HG02884 (cell line): ENCODE data around the gene MAPK13.

ENCODE experiments used
- ATAC-seq: cut with Tn5 transposase; IDR thresholded peaks from one replicate; pipeline ENCODE4 v1.9.1; 2021; ENCODE audit warnings: mild to moderate bottlenecking, moderate library complexity; ENCODE audit not compliant: unreplicated experiment

MAPK13 gene

GRCh38 chr6:36142971-36143838, 12.9 kb downstream of the MAPK13 start:
- ATAC-seq = no peak

GRCh38 chr6:36145495-36145894, 15.2 kb downstream of the MAPK13 start:
- no peak for ATAC-seq

- no peak for ATAC-seq
Observed at GRCh38 chr6:36147294-36147693, 17.0 kb downstream of the MAPK13 start.

- ATAC-seq = no peak
Observed at GRCh38 chr6:36149476-36149875, 19.2 kb downstream of the MAPK13 start.

GRCh38 chr6:36150283-36150682, 20.0 kb downstream of the MAPK13 start:
- ATAC-seq = no peak

GRCh38 chr6:36154286-36154685, 24.0 kb downstream of the MAPK13 start:
- no peak for ATAC-seq

GRCh38 chr6:36155662-36156061, 25.3 kb downstream of the MAPK13 start:
- no peak for ATAC-seq

- no peak for ATAC-seq
Observed at GRCh38 chr6:36160147-36160760, 29.9 kb downstream of the MAPK13 start.

- no peak for ATAC-seq
Observed at GRCh38 chr6:36169023-36170007, 39.0 kb downstream of the MAPK13 start.

GRCh38 chr6:36170704-36171103, 40.4 kb downstream of the MAPK13 start:
- no peak for ATAC-seq

- ATAC-seq = no peak
Observed at GRCh38 chr6:36171573-36171972, 41.3 kb downstream of the MAPK13 start.

- ATAC-seq = no peak
Observed at GRCh38 chr6:36177166-36177565, 46.9 kb downstream of the MAPK13 start.

GRCh38 chr6:36178544-36178943, 48.2 kb downstream of the MAPK13 start:
- no peak for ATAC-seq

GRCh38 chr6:36180126-36180525, 49.8 kb downstream of the MAPK13 start:
- ATAC-seq = no peak

- no peak for ATAC-seq
Observed at GRCh38 chr6:36184311-36184710, 54.0 kb downstream of the MAPK13 start.

GRCh38 chr6:36186199-36186598, 55.9 kb downstream of the MAPK13 start:
- ATAC-seq = no peak

GRCh38 chr6:36187446-36187845, 57.1 kb downstream of the MAPK13 start:
- ATAC-seq = no peak
